Stomach (tissue), 9 donors: ENCODE results near the gene SLIT1. TPM values are rescaled to one million over a fixed set of nuclear protein-coding genes. Genes with fewer than 3 reads are reported as not detected.

ENCODE experiments used
- DNase-seq, 2 donors: peaks; one replicate each; pipeline versions ENCODE4 v3.0.0 to v3.0.0-alpha.2; 2013 to 2019
- H3K27ac ChIP-seq, 5 donors: fragments of 200-600 bp in 4 of 5; sonication (generic) in 4 of 5; one replicate each; pipeline ENCODE4 v1.5.1; 2013 to 2019; ENCODE audit warnings: mild to moderate bottlenecking in 1 of 5, moderate library complexity in 1 of 5
- H3K27me3 ChIP-seq, 3 donors: fragments of 200-600 bp; sonication (generic); one replicate each; pipeline ENCODE4 v1.5.1; 2017 to 2019; ENCODE audit warnings: mixed run types in 1 of 3
- H3K36me3 ChIP-seq, 4 donors: fragments of 200-600 bp; sonication (generic); 1 replicate in 3 of 4; 2 replicates in 1 of 4; pipeline ENCODE4 v1.5.1; 2016 to 2019
- H3K4me1 ChIP-seq, 4 donors: fragments of 200-600 bp; sonication (generic); one replicate each; pipeline ENCODE4 v1.5.1; 2016 to 2019
- H3K4me3 ChIP-seq, 4 donors: fragments of 200-600 bp; sonication (generic) in 3 of 4; one replicate each; pipeline ENCODE4 v1.5.1; 2016 to 2019; ENCODE audit warnings: mild to moderate bottlenecking in 1 of 4
- H3K9me3 ChIP-seq, 4 donors: fragments of 200-600 bp; sonication (generic); one replicate each; pipeline ENCODE4 v1.5.1; 2016 to 2019
- EP300 ChIP-seq: sonication (generic); formaldehyde crosslinking; IDR thresholded peaks from one replicate; pipeline ENCODE4 v1.6.1; 2017; ENCODE audit warnings: antibody characterized with exemption
- POLR2A ChIP-seq, 4 donors: fragments of 450-650 bp; IDR thresholded peaks; one replicate each; pipeline ENCODE4 v1.6.1; 2016; ENCODE audit warnings: antibody characterized with exemption in 4 of 4, control low read depth in 2 of 4, mild to moderate bottlenecking in 1 of 4, moderate library complexity in 1 of 4
- POLR2AphosphoS5 ChIP-seq, 3 donors: sonication (generic); formaldehyde crosslinking; IDR thresholded peaks; one replicate each; pipeline ENCODE4 v1.6.1; 2016; ENCODE audit warnings: antibody characterized with exemption in 3 of 3
- WGBS, 5 donors: extraction: QIAGEN DNeasy Blood & Tissue Kit in 3 of 5; methylation state at CpG; one replicate each; pipeline versions ENCODE4 v1.1.5 to v1.1.7; 2013 to 2018; 5-methylcytosine and 5-hydroxymethylcytosine counted together
- intact Hi-C: fragments of 100-400 bp; cut with DNase I; formaldehyde crosslinking; loops from one replicate; pipeline ENCODE4 v1.15.1; 2023; ENCODE audit warnings: low total_unique reads
- polyA plus RNA-seq, 3 donors: library from polyadenylated mRNA; stranded (reverse); fragments of 200-250 nt; gene quantifications; one replicate each; pipeline ENCODE4 v1.2.3, GENCODE V29; 2013
- total RNA-seq, 5 donors: library from RNA; depleted of rRNA; stranded (reverse); fragments of >200 nt; gene quantifications; one replicate each; pipeline versions ENCODE4 v1.1.0 to v1.2.3, GENCODE V29; 2014 to 2016
- TF ChIP-seq, protein P1 (sequence below), 7 experiments: fragments of 450-650 bp in 4 of 7; fragments of 200-600 bp in 3 of 7; sonication (generic) in 3 of 7; IDR thresholded peaks; one replicate each; pipeline ENCODE4 v1.5.1; 2016 to 2019; ENCODE audit warnings: antibody characterized with exemption in 7 of 7, control low read depth in 2 of 7, mild to moderate bottlenecking in 1 of 7
- donor health status: healthy with polysubstance abuse.
- donor health status: Bipolar disorder and iron deficiency.
- donor health status: healthy.

The SLIT1 gene
- total and polyA plus RNA-seq, 8 donors, result under 0.01 to 6.1 (median 0.44) TPM

DNA sequence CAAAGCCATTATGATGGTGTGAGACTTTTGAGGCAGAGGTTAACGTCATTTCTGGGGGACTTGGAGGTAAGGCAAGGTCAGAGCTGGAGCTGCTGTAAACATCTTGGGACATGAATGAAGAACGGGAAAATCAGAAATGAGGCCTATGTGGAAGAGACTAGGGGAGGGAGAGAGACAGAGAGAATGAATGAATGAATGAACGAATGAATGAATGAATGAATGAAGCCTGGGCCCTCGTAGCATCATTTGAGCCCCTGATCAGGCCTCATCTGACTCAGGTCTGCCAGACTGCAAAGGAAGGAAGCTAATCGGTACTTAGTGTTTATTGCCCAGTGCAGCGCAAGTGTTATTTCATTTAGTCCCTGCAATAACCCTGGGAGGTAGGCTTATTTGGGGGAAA lies 79.6 kb downstream of the SLIT1 start:
- no peak for DNase-seq
- no peak overlapping the region for H3K27ac ChIP-seq
- no peaks in the 10 kb centered on the region for H3K4me1 ChIP-seq
- TF ChIP-seq, protein P1, sequence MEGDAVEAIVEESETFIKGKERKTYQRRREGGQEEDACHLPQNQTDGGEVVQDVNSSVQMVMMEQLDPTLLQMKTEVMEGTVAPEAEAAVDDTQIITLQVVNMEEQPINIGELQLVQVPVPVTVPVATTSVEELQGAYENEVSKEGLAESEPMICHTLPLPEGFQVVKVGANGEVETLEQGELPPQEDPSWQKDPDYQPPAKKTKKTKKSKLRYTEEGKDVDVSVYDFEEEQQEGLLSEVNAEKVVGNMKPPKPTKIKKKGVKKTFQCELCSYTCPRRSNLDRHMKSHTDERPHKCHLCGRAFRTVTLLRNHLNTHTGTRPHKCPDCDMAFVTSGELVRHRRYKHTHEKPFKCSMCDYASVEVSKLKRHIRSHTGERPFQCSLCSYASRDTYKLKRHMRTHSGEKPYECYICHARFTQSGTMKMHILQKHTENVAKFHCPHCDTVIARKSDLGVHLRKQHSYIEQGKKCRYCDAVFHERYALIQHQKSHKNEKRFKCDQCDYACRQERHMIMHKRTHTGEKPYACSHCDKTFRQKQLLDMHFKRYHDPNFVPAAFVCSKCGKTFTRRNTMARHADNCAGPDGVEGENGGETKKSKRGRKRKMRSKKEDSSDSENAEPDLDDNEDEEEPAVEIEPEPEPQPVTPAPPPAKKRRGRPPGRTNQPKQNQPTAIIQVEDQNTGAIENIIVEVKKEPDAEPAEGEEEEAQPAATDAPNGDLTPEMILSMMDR (IDR thresholded peaks at IDR 0.05), result no peak
- TF ChIP-seq POLR2A (IDR thresholded peaks at IDR 0.05), result no peak
- H3K9me3 ChIP-seq, result no peaks in the 10 kb centered on the region
- no peaks in the 10 kb centered on the region for H3K36me3 ChIP-seq
- WGBS, 5 donors, result 56 to 75% (median 71%) methylated on average over 6 of the region's 6 CpGs
- H3K27me3 ChIP-seq, result peaks cover 0 to 37% (median 0%) of the 10 kb centered on the region in 3 donors
- intact Hi-C loops, result no loop called here
- H3K4me3 ChIP-seq, result no peak overlapping the region

DNA sequence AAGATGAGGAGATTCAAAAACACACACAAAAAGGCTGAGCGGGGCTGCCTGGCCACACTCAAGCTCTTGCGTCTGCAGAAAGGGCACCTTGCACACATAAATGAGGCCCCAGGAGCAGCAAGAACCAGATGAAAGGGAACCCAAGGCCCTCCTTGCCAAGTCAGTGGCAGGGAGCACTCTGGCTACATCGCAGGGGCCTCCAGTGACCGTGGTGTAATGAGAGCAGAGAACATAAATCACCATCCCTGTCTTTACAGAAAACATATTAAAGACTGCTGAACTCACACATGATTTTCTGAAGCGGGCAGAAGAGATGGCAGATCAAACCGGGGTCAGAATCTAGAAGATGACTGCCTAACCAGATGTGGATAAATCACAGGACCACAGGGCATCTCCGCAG lies 80.5 kb downstream of the SLIT1 start:
- 69 to 87% (median 83%) methylated on average over 7 of the region's 7 CpGs for WGBS, 5 donors
- intact Hi-C loops, result no loop called here
- H3K4me1 ChIP-seq, result no peaks in the 10 kb centered on the region
- H3K27me3 ChIP-seq, result peaks cover 0 to 37% (median 0%) of the 10 kb centered on the region in 3 donors
- H3K9me3 ChIP-seq, result no peaks in the 10 kb centered on the region
- no peak for DNase-seq
- no peak overlapping the region for H3K27ac ChIP-seq
- H3K4me3 ChIP-seq, result no peak overlapping the region
- no peaks in the 10 kb centered on the region for H3K36me3 ChIP-seq
- TF ChIP-seq POLR2AphosphoS5 (IDR thresholded peaks at IDR 0.05) (no peak), EP300 (no peak), POLR2A (IDR thresholded peaks at IDR 0.05) (no peak)
- TF ChIP-seq, protein P1 (IDR thresholded peaks at IDR 0.05), result no peak

DNA sequence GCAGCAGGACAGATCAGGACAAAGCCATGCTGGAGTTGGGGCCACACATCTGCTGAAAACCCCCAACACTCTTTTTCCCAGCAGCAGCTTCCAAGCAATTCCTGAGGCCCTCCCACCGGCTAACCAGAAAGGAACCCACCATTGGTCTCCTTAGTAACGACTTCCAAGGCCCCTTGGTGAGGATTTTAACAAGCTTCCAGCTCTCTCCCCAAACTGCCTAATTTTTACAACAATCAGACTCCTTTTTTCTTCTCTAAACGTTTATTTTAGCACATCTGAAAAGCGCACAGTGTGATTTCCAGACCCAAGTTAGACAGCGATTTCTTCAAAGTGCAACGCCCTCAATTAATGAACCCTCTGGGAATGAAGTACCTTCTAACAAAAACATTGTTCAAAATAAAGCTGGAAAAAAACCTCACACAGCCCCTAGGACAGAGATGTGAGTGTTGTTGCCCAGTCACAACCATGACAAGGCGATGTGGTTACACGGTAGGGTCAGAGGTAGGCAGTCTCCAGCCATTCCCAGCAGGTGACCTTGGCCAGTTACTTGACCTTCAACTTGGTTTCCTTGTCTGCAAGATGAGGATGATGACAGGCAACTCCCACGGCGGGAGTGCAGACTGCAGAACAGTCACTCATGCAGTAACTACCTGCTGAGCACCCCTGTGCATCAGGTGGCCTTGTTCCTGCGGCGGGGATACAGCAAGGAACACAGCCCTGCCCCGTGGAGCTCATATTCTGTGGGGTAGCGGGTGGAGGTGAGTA lies 82.3 kb downstream of the SLIT1 start:
- intact Hi-C loops, result no loop called here
- Histone ChIP-seq H3K27me3 (peaks cover 0 to 30% (median 4%) of the 10 kb centered on the region in 3 donors), H3K9me3 (no peaks in the 10 kb centered on the region), H3K36me3 (no peaks in the 10 kb centered on the region), H3K27ac (no peak overlapping the region), H3K4me3 (no peak overlapping the region), H3K4me1 (no peaks in the 10 kb centered on the region)
- WGBS, 5 donors, result 68 to 75% (median 72%) methylated on average over 14 of the region's 14 CpGs
- DNase-seq, result no peak
- no peak for TF ChIP-seq POLR2AphosphoS5 (IDR thresholded peaks at IDR 0.05)
- TF ChIP-seq EP300, result no peak
- TF ChIP-seq, protein P1 (IDR thresholded peaks at IDR 0.05), result no peak
- TF ChIP-seq POLR2A (IDR thresholded peaks at IDR 0.05), result no peak

DNA sequence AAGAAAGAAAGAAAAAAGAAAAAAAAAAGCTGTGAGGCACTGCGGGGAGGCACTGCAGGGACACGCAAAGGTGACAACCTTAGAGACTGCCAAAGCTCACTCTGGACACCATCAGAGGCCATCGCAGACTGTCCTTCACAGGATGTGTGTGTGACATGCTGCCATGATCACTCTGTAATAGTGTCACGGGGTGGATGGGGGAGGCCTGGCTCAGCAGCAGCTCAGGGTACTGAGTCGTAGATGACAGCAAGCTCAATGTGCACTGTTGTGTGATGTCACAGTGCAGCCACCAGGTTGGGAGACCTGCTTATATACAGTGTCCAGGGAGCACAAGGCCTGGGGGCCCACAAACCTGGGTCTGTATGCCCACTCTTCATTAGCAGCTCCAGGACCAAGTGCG lies 83.3 kb downstream of the SLIT1 start:
- Histone ChIP-seq H3K9me3 (no peaks in the 10 kb centered on the region), H3K27ac (no peak overlapping the region), H3K4me3 (no peak overlapping the region), H3K4me1 (no peaks in the 10 kb centered on the region), H3K27me3 (peaks cover 0 to 19% (median 8%) of the 10 kb centered on the region in 3 donors), H3K36me3 (no peaks in the 10 kb centered on the region)
- WGBS, 5 donors, result 91 to 95% (median 93%) methylated on average over 6 of the region's 6 CpGs
- no peak for TF ChIP-seq POLR2AphosphoS5 (IDR thresholded peaks at IDR 0.05)
- no peak for TF ChIP-seq EP300
- no peak for TF ChIP-seq POLR2A (IDR thresholded peaks at IDR 0.05)
- TF ChIP-seq, protein P1 (IDR thresholded peaks at IDR 0.05), result no peak
- intact Hi-C loops, result no loop called here
- no peak for DNase-seq
